Embryonic facial prominence (tissue), 1 donor: ENCODE measurements around the gene LONP1.
"Not testable (repeated sequence)": the region's sequence is repeated elsewhere in the genome, so short reads cannot be mapped to it uniquely, and the experiment has no call there.

Source experiments
- DNase-seq: peaks from one replicate; pipeline ENCODE4 v3.0.0-alpha.2; 2016; ENCODE audit errors: extremely low spot score

LONP1 gene

DNA sequence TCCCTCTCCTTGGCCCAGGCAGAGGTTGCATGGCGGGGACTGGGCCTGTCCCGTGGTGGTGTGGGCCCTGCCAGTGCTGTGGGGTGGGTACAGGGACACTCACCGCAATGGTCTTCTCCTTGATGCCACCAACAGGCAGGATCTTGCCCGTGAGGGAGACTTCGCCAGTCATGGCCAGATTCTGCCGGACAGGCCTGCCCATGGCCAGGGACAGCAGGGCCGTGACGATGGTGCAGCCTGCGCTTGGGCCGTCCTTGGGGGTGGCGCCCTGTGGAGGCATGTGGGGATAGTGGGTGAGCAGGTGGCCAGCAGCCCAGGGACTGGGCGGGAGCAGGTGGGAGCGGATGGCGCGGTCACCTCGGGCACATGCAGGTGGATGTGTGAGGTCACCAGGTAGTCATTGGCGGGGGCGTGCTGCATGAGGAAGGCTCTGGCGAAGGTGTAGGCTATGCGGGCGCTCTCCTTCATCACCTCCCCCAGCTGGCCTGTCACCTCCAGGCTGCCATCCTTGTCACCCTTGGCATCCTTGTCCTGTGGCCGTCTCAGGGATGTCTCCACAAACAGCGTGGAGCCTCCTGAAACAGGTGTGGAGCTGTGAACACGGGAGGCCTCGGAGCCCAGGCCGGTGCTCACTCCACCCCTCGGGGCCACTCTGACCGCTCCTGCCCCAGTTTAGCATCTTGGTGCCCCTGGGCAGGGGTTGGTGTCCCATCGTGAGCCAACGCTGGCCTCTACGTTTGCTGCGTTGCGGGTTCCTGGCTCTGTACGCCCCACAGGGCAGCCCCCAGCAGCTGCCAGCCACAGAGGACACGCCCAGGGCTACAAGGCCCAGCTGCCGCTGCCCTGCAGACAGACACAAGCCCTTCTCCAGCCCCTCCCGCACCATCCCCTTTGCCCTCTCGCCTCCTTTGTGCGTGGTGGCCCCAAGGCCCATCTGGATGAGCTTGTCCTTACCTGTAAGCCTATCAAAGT is 26.5 kb downstream of the LONP1 start:
- DNase-seq, result no peak

DNA sequence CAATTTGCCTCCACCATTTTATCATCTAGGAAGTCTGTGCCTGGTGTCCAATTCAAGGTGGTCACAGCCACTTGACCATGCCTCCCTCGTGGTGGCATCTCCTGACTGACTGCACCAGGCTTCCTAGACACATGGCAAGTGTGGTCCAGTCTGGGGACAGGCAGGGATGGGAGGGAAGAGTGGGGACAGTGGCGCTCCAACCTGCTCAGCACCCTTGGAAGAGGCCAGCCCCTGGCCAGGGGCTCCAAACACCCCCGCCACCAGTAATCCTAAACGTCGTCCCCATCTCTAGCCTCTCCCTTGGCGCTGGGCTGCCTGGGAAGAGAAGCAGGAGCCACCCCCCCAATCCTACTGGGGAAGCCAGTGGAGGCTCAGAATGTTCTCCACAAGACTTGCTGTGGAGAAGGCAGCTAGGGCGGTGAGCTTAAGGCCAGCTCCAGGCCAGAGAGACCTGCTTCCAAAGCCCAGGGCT is 27.2 kb downstream of the LONP1 start:
- no peak for DNase-seq

DNA sequence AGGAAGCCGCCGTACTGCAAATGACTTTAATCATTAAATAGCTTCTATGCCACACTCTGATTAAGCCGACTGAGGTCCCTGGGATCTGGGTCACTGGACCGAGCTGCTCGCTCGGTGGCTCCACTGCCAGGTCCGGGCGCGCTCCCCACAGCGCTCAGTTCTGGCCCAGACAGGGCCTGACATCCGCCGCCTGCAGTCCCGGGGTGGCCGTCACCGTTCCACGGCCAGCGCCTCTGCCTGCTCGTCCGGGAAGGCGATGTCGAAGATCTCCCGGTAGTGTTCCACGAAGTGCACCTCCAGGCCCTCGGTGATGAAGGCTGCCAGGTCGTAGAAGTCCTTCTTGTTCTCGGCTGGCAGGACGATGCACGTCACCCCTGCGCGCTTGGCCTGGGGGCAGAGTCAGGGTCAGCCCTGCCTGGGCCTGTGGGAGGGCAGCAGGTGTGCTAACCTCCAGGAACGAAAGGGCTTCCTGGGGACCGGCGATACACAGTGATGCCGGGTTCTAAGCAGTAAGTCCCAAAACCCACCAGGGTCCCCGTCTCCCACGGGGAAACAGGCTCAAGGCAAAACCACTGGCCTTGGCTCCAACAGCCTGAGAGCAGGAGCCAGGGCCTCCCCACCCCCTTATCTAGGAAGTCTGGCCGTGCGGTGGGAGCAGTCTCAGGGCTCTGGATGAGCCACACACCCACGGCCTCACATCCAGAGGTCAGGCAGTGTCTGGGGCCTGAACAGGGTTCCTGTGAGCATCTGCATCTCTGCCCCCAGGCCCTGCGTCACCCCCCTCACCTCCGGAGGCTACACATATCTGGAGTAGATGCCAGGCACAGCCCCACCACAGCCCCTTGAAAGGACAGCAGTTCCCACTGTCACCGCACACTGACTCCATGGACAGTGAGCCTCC is 27.9 kb downstream of the LONP1 start:
- DNase-seq, result no peak

DNA sequence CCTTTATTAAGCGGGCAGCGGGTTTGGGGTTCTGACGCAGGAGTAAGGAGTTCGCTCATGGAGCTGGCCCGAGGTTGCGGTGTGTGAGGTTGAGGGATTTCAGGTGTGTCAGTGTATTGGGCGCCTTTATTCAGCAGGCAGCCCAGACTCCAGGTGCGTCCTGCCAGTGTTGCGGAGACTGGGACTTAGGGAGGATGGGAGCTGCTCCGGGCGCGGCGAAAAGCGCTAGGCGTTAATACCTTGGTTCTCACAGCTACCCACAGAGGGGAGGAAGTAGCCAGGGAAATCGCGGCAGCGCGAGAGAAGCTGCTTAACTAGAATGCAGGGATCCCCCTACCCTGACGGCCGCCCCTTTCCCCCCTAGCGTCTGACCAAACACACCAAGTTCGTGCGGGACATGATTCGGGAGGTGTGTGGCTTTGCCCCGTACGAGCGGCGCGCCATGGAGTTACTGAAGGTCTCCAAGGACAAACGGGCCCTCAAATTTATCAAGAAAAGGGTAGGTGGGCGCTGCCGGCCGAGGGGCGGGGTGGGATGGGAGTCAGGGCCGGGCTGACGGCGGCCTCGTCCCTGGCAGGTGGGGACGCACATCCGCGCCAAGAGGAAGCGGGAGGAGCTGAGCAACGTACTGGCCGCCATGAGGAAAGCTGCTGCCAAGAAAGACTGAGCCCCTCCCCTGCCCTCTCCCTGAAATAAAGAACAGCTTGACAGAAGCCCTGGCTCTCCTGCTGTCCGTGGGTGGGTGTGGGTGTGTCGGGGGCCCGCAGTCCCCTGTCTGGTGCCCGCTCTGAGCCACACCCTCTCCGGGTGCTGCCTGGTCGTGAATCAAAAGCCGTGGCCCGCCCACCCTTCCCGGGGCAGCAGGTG is 28.8 kb downstream of the LONP1 start:
- no peak for DNase-seq

DNA sequence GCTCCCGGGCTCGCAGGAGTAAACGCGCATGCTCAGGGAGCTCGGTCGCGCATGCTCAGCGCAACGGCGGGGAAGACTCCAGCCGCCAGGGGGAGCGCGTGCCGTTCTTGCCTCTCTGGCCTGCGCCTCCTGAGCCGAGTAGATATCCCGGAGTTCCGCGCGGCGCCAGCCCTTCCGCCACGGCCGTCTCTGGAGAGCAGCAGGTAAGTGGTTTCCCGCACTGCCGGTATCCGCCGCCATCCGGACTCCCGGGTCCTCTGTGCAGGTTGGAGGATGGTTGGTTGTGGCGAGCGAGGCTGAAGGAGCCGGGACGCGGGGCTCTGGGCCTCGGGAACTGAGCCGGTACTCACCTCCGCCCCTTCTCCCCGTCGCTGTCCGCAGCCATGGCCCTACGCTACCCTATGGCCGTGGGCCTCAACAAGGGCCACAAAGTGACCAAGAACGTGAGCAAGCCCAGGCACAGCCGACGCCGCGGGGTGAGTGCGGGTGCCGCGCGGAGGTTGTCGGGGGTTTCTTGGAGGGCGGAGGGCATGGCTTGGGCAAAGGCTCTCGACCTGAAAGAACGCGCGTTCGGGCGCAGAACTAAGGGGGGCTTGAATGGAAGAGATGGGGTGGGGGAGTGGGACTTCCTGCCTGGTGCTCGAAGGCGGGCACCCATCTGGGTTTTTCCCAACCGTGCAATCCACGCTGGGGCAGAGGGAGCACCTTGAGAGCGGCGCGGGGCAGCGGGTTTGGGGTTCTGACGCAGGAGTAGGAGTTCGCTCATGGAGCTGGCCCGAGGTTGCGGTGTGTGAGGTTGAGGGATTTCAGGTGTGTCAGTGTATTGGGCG is 29.6 kb downstream of the LONP1 start, which contains the start of gene RPL36:
RPL36 (plus strand) TSS at position 171 of the 830 bp plus-strand sequence; CDS start at position 384, 213 bp downstream.
- DNase-seq, result peak; percentile 97

DNA sequence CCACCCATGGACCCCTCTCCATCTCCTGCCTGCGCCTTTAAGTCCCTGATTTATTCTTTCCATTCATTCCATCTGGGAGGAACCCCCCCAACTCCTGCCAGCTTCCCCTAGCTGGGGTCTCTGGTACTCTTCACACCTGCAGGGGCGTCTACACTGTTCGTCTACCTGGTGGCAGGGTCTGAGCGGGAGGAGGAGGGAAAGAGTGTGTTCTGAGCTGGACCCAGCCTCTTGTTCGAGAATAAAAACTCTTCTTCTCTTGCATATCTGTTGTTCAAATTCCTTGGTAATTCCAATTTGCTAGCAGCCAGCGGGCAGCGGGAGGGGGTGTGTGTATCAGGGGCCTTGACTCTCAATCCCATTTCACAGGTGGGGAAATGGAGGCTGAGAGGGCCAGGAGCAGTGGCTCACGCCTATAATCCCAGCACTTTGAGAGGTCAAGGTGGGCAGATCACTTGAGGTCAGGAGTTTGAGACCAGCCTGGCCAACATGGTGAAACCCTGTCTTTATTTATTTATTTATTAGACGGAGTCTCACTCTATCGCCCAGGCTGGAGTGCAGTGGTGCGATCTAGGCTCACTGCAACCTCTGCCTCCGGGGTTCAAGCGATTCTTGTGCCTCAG is 31.6 kb downstream of the LONP1 start:
- DNase-seq, result not testable (repeated sequence)

DNA sequence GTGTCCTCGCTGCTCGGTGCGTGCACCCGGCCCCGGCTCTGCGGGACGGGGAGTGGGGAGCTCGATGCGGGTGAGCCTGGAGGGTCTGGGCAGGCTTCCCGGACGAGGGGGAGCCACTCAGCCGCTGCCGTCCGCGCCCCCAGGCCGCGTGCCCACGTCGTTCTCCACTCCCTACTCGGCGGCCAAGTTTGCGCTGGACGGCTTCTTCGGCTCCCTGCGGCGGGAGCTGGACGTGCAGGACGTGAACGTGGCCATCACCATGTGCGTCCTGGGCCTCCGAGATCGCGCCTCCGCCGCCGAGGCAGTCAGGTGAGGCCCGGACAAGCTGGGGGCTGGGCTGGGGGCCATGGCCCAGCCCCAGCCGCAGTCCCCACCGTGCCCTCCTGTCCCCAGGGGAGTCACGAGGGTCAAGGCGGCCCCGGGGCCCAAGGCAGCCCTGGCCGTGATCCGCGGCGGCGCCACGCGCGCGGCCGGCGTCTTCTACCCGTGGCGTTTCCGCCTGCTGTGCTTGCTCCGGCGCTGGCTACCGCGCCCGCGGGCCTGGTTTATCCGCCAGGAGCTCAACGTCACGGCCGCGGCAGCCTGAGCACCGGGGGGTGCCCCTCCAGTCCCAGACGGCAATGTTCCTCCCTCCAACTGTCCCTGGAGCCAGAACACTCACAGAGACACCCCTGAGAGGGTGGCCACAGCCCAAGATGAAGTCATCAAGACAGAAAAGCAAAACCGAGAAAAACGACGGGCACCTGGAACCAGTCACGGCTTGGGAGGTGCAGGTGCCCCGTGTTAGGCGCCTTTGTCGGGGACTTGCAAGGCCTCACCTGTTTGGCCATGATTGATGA is 32.4 kb downstream of the LONP1 start:
- no peak for DNase-seq

DNA sequence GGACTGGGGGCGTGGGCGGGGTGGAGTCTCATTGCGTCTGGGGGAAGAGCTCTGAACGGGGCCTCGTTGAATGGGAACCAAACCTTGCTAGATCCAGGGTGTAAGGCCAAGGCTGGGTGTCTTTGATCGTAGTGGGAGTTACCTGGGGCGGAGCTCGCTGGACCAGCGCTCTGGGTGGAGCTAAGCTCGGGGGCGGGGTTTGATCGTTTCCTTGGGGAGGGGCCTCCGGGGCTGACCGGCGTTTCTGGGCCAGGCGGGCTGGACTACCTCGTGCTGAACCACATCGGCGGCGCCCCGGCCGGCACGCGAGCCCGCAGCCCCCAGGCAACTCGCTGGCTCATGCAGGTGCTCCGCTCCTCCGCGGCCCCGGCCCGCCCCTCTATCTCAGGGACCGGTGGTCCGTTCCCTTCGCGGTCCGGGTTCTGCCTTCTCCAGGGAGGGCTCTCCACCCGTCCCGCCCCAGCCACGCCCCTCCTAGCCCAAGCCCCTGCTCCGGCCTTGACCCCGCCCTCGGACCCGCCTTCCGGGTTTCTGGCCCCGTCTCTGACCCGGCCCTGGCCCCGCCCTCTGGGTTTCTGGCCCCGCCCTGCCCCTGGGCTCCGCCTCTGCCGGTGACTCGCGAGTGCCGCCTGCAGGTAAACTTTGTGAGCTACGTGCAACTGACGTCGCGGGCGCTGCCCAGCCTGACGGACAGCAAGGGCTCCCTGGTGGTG is 33.1 kb downstream of the LONP1 start:
- DNase-seq, result peak; percentile 48

DNA sequence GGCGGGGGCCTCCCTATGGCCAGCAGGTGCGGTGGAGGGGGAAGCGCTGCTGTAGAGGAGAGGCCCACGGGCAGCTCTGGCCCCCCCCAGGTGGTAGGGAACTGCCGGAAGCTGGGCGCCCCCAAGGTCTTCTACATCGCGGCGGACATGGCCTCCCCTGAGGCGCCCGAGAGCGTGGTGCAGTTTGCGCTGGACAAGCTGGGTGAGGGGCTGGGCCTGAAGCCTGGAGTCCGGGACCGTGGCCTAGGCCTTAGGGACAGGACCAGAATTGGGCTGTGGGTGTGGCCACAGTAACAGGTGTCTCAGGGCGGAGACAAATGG is 33.7 kb downstream of the LONP1 start:
- no peak for DNase-seq

DNA sequence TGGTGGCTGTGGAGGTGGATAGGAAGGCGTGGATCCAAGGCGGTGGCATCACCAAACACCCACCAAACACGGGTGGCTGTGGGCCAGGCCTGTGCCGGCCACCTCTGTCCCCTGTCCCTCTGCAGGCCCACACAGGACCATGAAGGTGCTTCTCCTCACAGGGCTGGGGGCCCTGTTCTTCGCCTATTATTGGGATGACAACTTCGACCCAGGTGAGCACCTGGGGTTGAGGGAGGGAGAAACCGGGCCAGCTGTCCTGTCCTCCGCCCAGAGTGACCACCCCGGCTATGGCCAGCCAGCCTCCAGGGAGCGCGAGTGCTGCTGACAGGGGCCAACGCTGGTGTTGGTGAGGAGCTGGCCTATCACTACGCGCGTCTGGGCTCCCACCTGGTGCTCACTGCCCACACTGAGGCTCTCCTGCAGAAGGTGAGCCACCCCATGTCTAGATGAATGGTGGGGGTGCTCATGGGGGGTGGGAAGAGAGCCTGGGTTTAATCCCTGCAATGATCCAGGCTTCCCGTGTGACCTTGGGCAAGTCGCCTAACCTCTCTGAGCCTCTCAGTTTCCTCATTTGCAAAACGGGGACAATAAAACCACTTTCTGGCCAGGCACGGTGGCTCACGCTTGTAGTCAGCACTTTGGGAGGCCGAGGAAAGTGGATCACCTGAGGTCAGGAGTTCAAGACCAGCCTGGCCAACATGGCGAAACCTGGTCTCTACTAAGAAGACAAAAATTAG is 35.1 kb downstream of the LONP1 start:
- no peak for DNase-seq

DNA sequence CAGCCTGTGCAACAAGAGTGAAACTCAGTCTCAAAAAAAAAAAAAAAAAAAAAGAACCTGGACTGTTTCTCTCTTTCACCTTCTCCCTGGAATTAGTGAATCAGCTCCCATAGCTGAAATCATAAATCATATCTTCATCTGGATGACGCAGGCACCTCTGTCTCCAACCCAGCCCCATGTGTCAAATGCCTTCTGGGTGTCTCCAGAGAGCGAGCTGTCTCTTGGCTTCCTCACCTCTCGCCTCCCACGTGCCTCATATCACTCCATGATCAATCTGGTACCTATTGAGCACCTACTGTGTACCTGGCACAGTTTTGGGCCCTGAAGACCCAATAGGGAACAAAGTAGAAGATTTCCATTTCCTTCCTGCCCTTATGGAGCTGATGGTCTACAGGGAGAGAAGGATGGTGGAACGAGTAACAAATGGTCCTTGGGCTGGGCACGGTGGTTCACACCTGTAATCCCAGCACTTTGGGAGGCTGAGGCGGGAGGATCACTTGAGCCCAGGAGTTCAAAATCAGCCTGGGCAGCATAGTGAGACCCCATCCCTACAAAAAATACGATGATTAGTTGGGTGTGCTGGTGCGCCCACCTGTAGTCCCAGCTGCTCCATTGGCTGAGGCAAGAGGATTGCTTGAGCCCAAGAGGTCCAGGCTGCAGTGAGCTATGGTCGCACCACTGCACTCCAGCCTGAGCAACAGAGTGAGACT is 36.6 kb downstream of the LONP1 start:
- DNase-seq, result no peak

DNA sequence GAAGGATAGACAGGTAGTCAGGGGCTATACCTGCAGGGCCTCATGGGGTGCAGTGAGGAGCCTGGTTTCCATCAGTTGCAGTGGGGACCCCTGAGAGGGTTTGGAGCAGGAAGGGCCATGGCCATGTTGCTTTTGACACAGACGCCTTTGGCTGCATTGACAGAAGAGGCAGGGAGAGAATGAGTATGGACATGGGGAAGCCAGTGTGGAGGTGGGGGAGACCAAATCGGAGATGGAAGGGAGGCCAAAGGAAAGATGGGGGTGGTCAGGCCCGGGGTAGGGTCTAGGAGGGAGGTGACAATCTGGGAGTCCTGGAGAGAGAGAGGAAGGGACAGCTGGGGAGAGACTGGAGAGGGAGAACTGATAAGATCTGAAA is 37.9 kb downstream of the LONP1 start:
- no peak for DNase-seq

DNA sequence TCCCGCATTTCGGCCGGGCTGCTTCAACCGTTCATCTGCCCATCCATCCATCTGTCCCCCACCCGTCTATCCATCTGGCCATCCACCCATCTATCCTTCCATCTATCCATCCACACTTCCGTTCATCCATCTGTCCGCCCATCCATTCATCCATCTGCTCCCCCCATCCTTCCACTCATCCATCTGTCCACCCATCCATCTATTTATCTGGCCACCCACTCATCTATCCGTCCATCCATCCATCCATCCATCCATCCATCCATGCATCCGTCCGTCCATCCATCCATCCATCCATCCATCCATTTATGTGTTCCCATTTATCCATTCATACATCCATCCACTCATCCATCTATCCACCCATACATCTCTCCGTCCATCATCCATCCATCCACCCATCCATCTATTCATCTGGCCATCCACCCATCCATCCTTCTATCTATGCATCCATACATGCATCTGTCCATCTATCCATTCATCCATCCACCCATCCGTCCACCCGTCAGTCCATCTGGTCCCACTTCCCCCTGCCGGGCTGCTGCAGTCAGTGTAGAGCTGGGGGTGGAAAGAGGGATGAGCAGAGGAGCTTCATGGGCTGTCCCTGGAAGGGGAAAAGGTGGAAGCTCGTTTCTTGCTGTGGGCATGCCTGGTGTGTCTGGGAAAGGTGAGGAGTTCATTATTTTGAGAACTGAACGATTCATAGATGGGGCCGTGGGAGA is 38.4 kb downstream of the LONP1 start:
- no peak for DNase-seq

DNA sequence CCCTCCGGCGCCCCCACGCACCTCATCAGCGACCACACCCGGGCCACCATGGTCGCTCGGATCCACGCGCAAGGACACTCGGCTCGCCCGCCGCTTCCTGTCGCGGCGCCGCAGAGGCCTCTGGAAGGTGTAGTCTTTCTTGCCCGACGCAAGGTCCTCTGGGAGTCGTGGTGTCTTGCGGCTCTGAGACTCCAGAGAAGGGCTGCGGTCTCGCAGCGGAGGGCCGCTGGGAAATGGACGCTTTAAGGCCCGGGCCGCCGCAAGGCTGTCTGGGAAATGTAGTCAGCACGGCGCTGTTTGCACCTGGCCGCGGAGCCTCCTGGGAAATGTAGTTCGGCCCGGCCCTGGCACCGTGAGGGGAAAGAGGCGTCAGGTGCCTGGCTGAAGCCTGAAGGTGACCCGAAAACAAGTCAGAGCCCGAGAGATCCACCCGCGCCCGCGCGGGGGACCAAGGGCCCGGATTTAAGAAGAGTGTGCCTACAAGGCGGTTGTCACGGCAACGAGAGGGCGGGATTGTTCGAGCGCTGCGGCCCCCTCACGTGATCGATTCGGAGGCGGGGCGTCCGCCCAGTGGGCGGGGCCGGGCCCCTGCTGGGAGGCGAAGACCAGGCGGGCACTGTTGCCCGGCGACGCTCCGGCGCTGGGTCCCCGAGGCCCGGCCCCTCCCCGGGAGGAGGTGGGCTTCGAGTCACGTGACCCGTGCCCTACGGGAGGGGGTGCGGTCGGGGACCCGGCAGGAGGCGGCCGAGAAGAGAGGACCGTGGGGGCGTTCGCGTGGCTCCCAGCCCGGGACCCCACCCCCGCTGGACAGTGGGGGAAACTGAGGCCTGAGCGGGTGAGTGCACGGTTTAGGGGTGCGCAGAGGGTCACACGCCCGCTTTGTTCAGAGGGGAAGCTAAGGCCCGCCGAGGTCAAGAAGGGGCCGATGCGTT is 39.2 kb downstream of the LONP1 start, which contains the start of the genes HSD11B1L and MICOS13:
HSD11B1L (plus strand) TSS at position 591 of the 932 bp plus-strand sequence. CDS start 3,806 bp downstream, outside the sequence.
MICOS13 (minus strand) TSS at position 80 of the 932 bp plus-strand sequence; CDS start at position 50, 30 bp downstream.
- DNase-seq, result peak; percentile 96

DNA sequence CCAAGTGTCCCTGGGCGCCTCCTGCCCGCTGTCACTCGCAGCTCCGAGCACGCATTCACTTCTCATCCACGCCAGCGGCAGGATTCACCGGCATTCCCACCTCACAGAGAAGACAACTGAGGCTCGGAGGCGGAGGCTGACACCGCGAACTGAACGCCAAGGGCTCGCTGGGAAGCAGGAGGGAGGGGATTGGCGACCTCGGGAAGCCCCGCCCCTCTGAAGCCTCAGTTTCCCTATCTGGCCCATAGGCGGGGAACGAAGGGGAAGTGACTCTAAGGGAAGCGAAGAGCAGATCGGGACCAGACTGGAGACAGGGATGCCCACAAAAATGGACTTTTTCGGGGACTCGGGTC is 39.9 kb downstream of the LONP1 start:
- DNase-seq, result no peak
